K562 (cell line): ENCODE results near the gene SPTAN1. TPM values are rescaled to one million over a fixed set of nuclear protein-coding genes. Genes with fewer than 3 reads are reported as not detected.
A peak's percentile ranks its signal among the peaks of the same experiment; 100 is the strongest.

Experiments
- AFF1 ChIP-seq, 2 experiments: fragments of 450-650 bp; IDR thresholded peaks; 2 replicates each; pipeline ENCODE4 v1.6.1; 2018; ENCODE audit warnings: mild to moderate bottlenecking in 2 of 2, low read depth in 1 of 2; ENCODE audit not compliant: partially characterized antibody in 2 of 2
- CTBP1 ChIP-seq: fragments of 450-650 bp; IDR thresholded peaks from 2 replicates; pipeline ENCODE4 v1.6.1; 2016; ENCODE audit warnings: borderline replicate concordance
- DIDO1 ChIP-seq: fragments of 450-650 bp; IDR thresholded peaks from 2 replicates; pipeline ENCODE4 v1.6.1; 2016; ENCODE audit warnings: low read depth, missing biosample characterization, missing genetic modification characterization
- ERF ChIP-seq: fragments of 450-650 bp; formaldehyde crosslinking; IDR thresholded peaks from 2 replicates; pipeline ENCODE4 v1.4.0; 2020; ENCODE audit warnings: mild to moderate bottlenecking, mixed read lengths
- ETV6 ChIP-seq, 3 experiments: fragments of 150-350 bp in 1 of 3; sonication (generic) in 1 of 3; formaldehyde crosslinking in 1 of 3; IDR thresholded peaks; 2 replicates each; pipeline versions ENCODE4 v1.6.1 to v1.8.0; 2014 to 2022; ENCODE audit warnings: borderline replicate concordance in 2 of 3, low read depth in 2 of 3, antibody characterized with exemption in 1 of 3, low read length in 1 of 3, mild to moderate bottlenecking in 1 of 3, missing genetic modification reagents in 1 of 3
- FOXA3 ChIP-seq, 2 experiments: fragments of 450-650 bp in 1 of 2; sonication (generic) in 1 of 2; formaldehyde crosslinking; IDR thresholded peaks in 1 of 2; conservative IDR thresholded peaks in 1 of 2; 2 replicates each; pipeline versions ENCODE4 v1.4.0 to v1.8.0; 2020 to 2022; ENCODE audit warnings: mild to moderate bottlenecking in 2 of 2, missing genetic modification reagents in 1 of 2
- IRF1 ChIP-seq: sonication (generic); formaldehyde crosslinking; IDR thresholded peaks from 2 replicates; pipeline ENCODE4 v1.8.0; 2022; ENCODE audit warnings: missing genetic modification reagents, mild to moderate bottlenecking, borderline replicate concordance
- MTF1 ChIP-seq: fragments of 250-450 bp; sonication (Bioruptor Pico); IDR thresholded peaks from 2 replicates; pipeline ENCODE4 v1.9.0; 2021; ENCODE audit warnings: moderate library complexity, mild to moderate bottlenecking, inconsistent platforms, borderline replicate concordance
- POLR3G ChIP-seq: IDR thresholded peaks from 2 replicates; pipeline ENCODE4 v1.6.1; 2011; ENCODE audit not compliant: insufficient read length, insufficient replicate concordance; ENCODE audit errors: extremely low read depth
- POU5F1 ChIP-seq: fragments of 150-350 bp; IDR thresholded peaks from 2 replicates; pipeline ENCODE4 v1.6.1; 2014; ENCODE audit warnings: borderline replicate concordance, low read length, low read depth, mild to moderate bottlenecking; ENCODE audit not compliant: partially characterized antibody
- RAD51 ChIP-seq: fragments of 450-650 bp; IDR thresholded peaks from 2 replicates; pipeline ENCODE4 v1.7.1; 2016; ENCODE audit warnings: low read depth, mild to moderate bottlenecking, borderline replicate concordance
- RFX7 ChIP-seq: fragments of 250-450 bp; sonication (Bioruptor Pico); IDR thresholded peaks from 2 replicates; pipeline ENCODE4 v1.5.1; 2021; ENCODE audit warnings: mild to moderate bottlenecking
- XRCC5 ChIP-seq: fragments of 200-400 bp; formaldehyde crosslinking; IDR thresholded peaks from 2 replicates; pipeline ENCODE4 v1.6.1; 2017; ENCODE audit warnings: low read depth, mild to moderate bottlenecking, low read length
- ZFP91 ChIP-seq: sonication (generic); formaldehyde crosslinking; IDR thresholded peaks from 2 replicates; pipeline ENCODE4 v1.8.0; 2022; ENCODE audit warnings: mild to moderate bottlenecking, missing genetic modification reagents
- ZNF316 ChIP-seq: fragments of 450-650 bp; IDR thresholded peaks from 2 replicates; pipeline ENCODE4 v1.6.1; 2016
- polyA plus RNA-seq, 8 experiments: library from polyadenylated mRNA; depleted of rRNA in 4 of 8; stranded (reverse) in 5 of 8; unstranded in 3 of 8; fragments of >200 nt; fragmentation: Nextera tagmentation in 2 of 8; fragmentation: Illumina TruSeq in 1 of 8; extraction: Ambion mirVana in 2 of 8; extraction: Trizol in 1 of 8; gene quantifications; 2 replicates each; pipeline versions ENCODE4 v1.2.1 to v1.2.3, GENCODE V29; 2011 to 2014; ENCODE audit warnings: inconsistent platforms in 1 of 8, missing spikeins in 1 of 8
- total RNA-seq, 7 experiments: library from RNA; depleted of rRNA in 6 of 7; stranded (reverse); fragments of >200 nt in 6 of 7; fragmentation: Illumina TruSeq in 2 of 7; extraction: Trizol in 2 of 7; gene quantifications; 2 replicates each; pipeline versions ENCODE4 v1.2.1 to v1.2.3, GENCODE V29; 2011 to 2021; ENCODE audit warnings: low replicate concordance in 1 of 7
- TF ChIP-seq, protein P1 (sequence below): fragments of 250-450 bp; sonication (Bioruptor Pico); IDR thresholded peaks from 2 replicates; pipeline ENCODE4 v1.4.0; 2020; ENCODE audit warnings: mild to moderate bottlenecking
- TF ChIP-seq, protein P2 (sequence below): sonication (generic); formaldehyde crosslinking; IDR thresholded peaks from 2 replicates; pipeline ENCODE4 v1.9.0; 2022; ENCODE audit warnings: mild to moderate bottlenecking, missing genetic modification reagents

SPTAN1 gene
- total and polyA plus RNA-seq, 9 of the 15 experiments (the other 6 are each of a cell fraction or from before 2014, with no cell fraction given) = 1.5 to 13.5 (median 6.8) TPM

DNA sequence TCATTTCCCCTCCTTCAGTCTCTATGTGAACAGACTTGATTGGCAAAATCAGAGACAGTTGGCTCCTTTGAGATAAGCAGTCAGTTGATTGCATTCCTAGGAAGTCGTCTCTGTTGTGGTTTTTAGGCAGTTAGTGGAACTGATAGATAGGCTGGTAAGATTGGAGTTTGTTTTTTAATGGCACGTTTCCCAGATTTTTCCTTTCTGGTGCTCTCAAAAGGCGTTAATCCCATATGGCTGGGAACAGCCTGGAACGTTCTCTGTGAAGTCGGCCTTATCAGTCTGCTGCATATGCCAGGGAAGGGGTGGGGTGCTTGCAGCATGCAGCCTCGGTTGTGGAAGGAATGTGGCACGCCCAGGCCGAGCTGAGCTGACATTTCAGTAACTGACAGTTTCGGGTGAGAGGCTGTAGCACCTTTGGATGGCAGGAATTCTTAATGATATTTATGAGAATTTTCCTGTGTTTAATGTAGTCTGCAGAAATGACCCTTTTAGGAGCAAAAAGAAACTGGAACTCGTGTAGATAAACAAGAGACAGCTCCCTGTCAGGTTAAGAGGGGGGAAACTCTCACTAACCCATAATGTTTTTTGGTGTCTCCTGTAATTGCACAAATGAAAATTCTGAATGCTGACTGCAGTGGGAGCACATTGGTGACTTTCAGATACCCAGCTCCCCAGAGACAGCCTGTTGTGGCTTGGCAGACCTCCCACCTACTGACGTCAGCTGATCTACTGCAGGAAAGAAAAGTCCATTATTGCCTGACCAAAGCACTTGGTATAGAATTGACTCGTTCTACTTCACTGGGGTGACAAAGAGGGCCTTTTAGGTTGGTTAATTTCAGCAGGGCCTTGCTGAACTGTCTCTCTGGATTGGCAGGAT is 6.3 kb downstream of the SPTAN1 start (continued):
- TF ChIP-seq FOXA3 (CRISPR knock-in tag; conservative IDR thresholded peaks at IDR 0.05 in 1 of 2, IDR thresholded peaks at IDR 0.05 in 1 of 2) (peak; percentile 67 to 78; a peak in 2 of 4 replicates), IRF1 (CRISPR knock-in tag) (no peak), MTF1 (CRISPR knock-in tag) (no peak), POU5F1 (no peak), ZNF316 (no peak), ETV6 (IDR thresholded peaks at IDR 0.05; ENCODE audit: borderline replicate concordance in 1 of 2, low read depth in 2 of 2, low read length in 1 of 2) (peak in 1 of 2 experiments; percentile 51; a peak in 1 of 4 replicates), ETV6 (CRISPR knock-in tag; IDR thresholded peaks at IDR 0.05; ENCODE audit: borderline replicate concordance) (no peak), CTBP1 (peak; percentile 98), DIDO1 (tag) (peak; percentile 60; the same call in 1 of the 2 replicates), RAD51 (peak; percentile 69), ZFP91 (CRISPR knock-in tag) (no peak), ERF (CRISPR knock-in tag) (peak; percentile 96), XRCC5 (peak; percentile 37; the same call in 1 of the 2 replicates), POLR3G (no peak), RFX7 (CRISPR knock-in tag) (no peak), AFF1 (IDR thresholded peaks at IDR 0.05; ENCODE audit: low read depth in 1 of 2, partially characterized antibody in 2 of 2) (peak; percentile 61 to 95)
- TF ChIP-seq, protein P1, sequence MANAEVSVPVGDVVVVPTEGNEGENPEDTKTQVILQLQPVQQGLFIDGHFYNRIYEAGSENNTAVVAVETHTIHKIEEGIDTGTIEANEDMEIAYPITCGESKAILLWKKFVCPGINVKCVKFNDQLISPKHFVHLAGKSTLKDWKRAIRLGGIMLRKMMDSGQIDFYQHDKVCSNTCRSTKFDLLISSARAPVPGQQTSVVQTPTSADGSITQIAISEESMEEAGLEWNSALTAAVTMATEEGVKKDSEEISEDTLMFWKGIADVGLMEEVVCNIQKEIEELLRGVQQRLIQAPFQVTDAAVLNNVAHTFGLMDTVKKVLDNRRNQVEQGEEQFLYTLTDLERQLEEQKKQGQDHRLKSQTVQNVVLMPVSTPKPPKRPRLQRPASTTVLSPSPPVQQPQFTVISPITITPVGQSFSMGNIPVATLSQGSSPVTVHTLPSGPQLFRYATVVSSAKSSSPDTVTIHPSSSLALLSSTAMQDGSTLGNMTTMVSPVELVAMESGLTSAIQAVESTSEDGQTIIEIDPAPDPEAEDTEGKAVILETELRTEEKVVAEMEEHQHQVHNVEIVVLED (CRISPR knock-in tag) = peak; percentile 64
- TF ChIP-seq, protein P2, sequence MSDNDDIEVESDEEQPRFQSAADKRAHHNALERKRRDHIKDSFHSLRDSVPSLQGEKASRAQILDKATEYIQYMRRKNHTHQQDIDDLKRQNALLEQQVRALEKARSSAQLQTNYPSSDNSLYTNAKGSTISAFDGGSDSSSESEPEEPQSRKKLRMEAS (CRISPR knock-in tag) = peak; percentile 78
